ENCODE results near the gene TMEM254. TPM values are rescaled to one million over a fixed set of nuclear protein-coding genes. Genes with fewer than 3 reads are reported as not detected.
"Not testable (repeated sequence)": the region's sequence is repeated elsewhere in the genome, so short reads cannot be mapped to it uniquely, and the experiment has no call there.

TMEM254 gene
- total and polyA plus RNA-seq, 9 of the 15 experiments (the other 6 are each of a cell fraction or from before 2014, with no cell fraction given): 0.59 to 4.7 (median 1.9) TPM

DNA sequence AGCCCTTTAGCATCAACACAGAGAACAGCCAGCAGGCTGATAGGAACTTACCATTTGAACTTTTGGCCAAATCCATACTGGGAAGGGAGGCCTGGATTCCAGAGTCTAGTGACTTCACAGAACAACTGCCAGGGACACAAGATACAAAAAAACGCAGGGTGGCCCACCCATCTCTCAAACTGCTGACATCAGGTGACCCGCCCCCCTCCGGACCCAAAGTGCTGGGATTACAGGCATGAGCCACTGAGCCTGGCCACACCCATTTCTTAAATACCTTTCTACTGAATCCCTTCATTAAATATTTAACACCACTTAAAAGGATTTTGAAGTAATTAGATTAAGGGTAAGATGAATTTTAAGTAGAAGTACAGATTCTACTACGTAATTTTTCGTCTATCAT lies 43.7 kb upstream of the TMEM254 start:
- H3K9me3 ChIP-seq (replicated peaks; ENCODE audit: control insufficient read depth, insufficient read depth, low read depth, low read length); ATAC-seq; DNase-seq (ENCODE audit: extremely low read depth in 1 of 4, low spot score in 3 of 4); H2AFZ ChIP-seq (ENCODE audit: low read depth, low read length); BruUV-seq (replicated peaks); in situ Hi-C loops (cut with MboI); H3K4me2 ChIP-seq (ENCODE audit: insufficient read depth, low read length); H3K4me3 ChIP-seq; H3K9me1 ChIP-seq (ENCODE audit: control insufficient read depth, insufficient read depth, low read length); H3K4me1 ChIP-seq (replicated peaks in 1 of 2; ENCODE audit: control insufficient read depth in 2 of 2, insufficient read depth in 2 of 2, low read length in 2 of 2); H4K20me1 ChIP-seq (replicated peaks; ENCODE audit: control insufficient read depth, insufficient read depth, low read length); H3K36me3 ChIP-seq (ENCODE audit: control insufficient read depth, insufficient read depth, low read length); H3K27me3 ChIP-seq (ENCODE audit: control insufficient read depth in 2 of 2, insufficient read depth in 2 of 2, low read length in 2 of 2); H3K27ac ChIP-seq (ENCODE audit: extremely low read depth, low read depth, low read length); FAIRE-seq; intact Hi-C loops (cut with micrococcal nuclease); H3K9ac ChIP-seq (ENCODE audit: insufficient read depth in 1 of 2, low read depth in 2 of 2, low read length in 2 of 2); H3K79me2 ChIP-seq (ENCODE audit: control insufficient read depth, insufficient read depth, low read length); CTCF ChIA-PET (ENCODE audit: low intra/inter-chr PET ratio): not testable (repeated sequence)
- POLR2A ChIA-PET: interaction anchor here (0.5 to 1.3 kb wide), 2 partner anchors 10 to 64 kb away, joined by 3 read pairs; no protein-coding TSS in a partner anchor
- WGBS (ENCODE audit: insufficient coverage, low coverage, missing lambda C conversion rate): 2% methylated on average over 5 of the region's 5 CpGs

DNA sequence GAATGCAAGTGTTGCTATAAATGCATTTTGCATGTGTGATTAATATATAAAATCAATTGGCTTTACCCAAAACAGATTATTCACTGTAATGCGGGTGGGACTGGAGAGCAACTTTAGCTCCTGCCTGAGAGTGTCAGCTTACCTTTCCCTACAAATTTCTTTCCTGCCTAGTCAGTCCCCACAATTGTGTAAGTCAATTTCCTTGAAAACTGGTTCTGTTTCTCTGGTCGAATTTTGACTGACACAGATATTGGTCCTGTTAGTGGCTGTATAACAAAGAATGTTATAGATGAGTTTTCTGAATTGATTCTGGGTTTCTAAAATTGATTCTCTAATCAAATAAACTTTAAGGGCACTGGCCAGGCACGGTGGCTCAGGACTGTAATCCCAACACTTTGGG lies 43.0 kb upstream of the TMEM254 start:
- FAIRE-seq: not testable (repeated sequence)
- 2% methylated on average over 3 of the region's 3 CpGs for WGBS (ENCODE audit: insufficient coverage, low coverage, missing lambda C conversion rate)

DNA sequence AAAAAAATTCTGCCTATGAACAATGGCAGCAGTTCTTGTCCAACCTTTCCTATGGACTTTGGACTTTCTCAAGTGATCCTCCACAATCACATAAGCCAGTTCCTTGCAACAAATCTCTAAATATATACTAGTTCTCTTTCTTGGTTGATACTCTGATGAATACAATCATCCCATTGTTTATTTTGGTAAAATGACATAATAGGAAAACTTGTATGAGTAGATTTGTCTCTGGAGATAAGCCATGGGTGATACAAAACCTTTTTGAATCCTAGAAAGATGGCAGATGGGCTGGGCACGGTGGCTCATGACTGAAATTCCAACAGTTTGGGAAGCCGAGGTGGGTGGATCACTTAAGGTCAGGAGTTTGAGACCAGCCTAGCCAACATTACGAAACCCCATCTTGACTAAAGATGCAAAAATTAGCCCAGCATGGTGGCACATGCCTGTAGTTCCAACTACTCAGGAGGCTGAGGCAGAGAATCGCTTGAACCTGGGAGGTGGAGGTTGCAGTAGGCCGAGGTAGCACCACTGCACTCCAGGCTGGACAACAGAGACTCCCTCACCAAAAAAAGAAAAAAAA lies 41.5 kb upstream of the TMEM254 start:
- H3K9me1 ChIP-seq (ENCODE audit: control insufficient read depth, insufficient read depth, low read length); H3K9ac ChIP-seq (ENCODE audit: insufficient read depth in 1 of 2, low read depth in 2 of 2, low read length in 2 of 2); H3K27me3 ChIP-seq (ENCODE audit: control insufficient read depth in 2 of 2, insufficient read depth in 2 of 2, low read length in 2 of 2); ATAC-seq; H3K9me3 ChIP-seq (replicated peaks; ENCODE audit: control insufficient read depth, insufficient read depth, low read depth, low read length); H4K20me1 ChIP-seq (replicated peaks; ENCODE audit: control insufficient read depth, insufficient read depth, low read length); H3K36me3 ChIP-seq (ENCODE audit: control insufficient read depth, insufficient read depth, low read length); CTCF ChIA-PET (ENCODE audit: low intra/inter-chr PET ratio); H3K27ac ChIP-seq (ENCODE audit: extremely low read depth, low read depth, low read length); H3K4me1 ChIP-seq (replicated peaks in 1 of 2; ENCODE audit: control insufficient read depth in 2 of 2, insufficient read depth in 2 of 2, low read length in 2 of 2); H3K4me2 ChIP-seq (ENCODE audit: insufficient read depth, low read length); intact Hi-C loops (cut with micrococcal nuclease); H3K79me2 ChIP-seq (ENCODE audit: control insufficient read depth, insufficient read depth, low read length); in situ Hi-C loops (cut with MboI); DNase-seq (ENCODE audit: extremely low read depth in 1 of 4, low spot score in 3 of 4); FAIRE-seq; H2AFZ ChIP-seq (ENCODE audit: low read depth, low read length); H3K4me3 ChIP-seq; BruUV-seq (replicated peaks); POLR2A ChIA-PET: not testable (repeated sequence)
- WGBS (ENCODE audit: insufficient coverage, low coverage, missing lambda C conversion rate): 0% methylated on average over 5 of the region's 5 CpGs

More for the DNA sequence above, 43.0 kb upstream of the TMEM254 start:
- POLR2A ChIA-PET: interaction anchor here (1.3 kb wide), 1 partner anchor 9 kb away, joined by 3 read pairs; no protein-coding TSS in a partner anchor
- H3K9ac ChIP-seq (ENCODE audit: insufficient read depth in 1 of 2, low read depth in 2 of 2, low read length in 2 of 2); H3K36me3 ChIP-seq (ENCODE audit: control insufficient read depth, insufficient read depth, low read length); intact Hi-C loops (cut with micrococcal nuclease); H3K4me1 ChIP-seq (replicated peaks in 1 of 2; ENCODE audit: control insufficient read depth in 2 of 2, insufficient read depth in 2 of 2, low read length in 2 of 2); H3K4me3 ChIP-seq; H3K9me3 ChIP-seq (replicated peaks; ENCODE audit: control insufficient read depth, insufficient read depth, low read depth, low read length); H3K27ac ChIP-seq (ENCODE audit: extremely low read depth, low read depth, low read length); H3K4me2 ChIP-seq (ENCODE audit: insufficient read depth, low read length); ATAC-seq; DNase-seq (ENCODE audit: extremely low read depth in 1 of 4, low spot score in 3 of 4); H3K79me2 ChIP-seq (ENCODE audit: control insufficient read depth, insufficient read depth, low read length); H3K9me1 ChIP-seq (ENCODE audit: control insufficient read depth, insufficient read depth, low read length); H4K20me1 ChIP-seq (replicated peaks; ENCODE audit: control insufficient read depth, insufficient read depth, low read length); H3K27me3 ChIP-seq (ENCODE audit: control insufficient read depth in 2 of 2, insufficient read depth in 2 of 2, low read length in 2 of 2); CTCF ChIA-PET (ENCODE audit: low intra/inter-chr PET ratio); BruUV-seq (replicated peaks); in situ Hi-C loops (cut with MboI); H2AFZ ChIP-seq (ENCODE audit: low read depth, low read length): not testable (repeated sequence)

DNA sequence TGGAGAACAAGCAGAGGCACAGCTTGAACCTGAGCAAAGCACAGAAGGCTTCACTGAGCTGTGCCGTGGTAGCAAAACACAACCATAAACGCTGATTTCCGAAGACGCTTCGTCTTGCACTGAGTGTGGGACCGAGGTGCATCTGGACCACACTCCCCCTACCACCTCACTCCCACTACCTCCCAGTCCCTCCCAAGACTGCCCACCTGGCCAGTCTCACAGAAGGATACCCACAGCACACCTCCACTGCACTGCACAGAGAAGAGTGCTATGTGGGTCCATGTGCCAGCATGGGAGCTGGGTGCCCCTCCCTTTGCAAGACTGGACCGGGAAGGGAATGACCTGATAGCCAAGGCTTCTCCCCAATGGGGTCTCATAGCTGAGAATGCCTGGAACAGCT lies 40.2 kb upstream of the TMEM254 start:
- CTCF ChIA-PET (ENCODE audit: low intra/inter-chr PET ratio); H4K20me1 ChIP-seq (replicated peaks; ENCODE audit: control insufficient read depth, insufficient read depth, low read length); H3K9me1 ChIP-seq (ENCODE audit: control insufficient read depth, insufficient read depth, low read length); H3K9ac ChIP-seq (ENCODE audit: insufficient read depth in 1 of 2, low read depth in 2 of 2, low read length in 2 of 2); H3K27me3 ChIP-seq (ENCODE audit: control insufficient read depth in 2 of 2, insufficient read depth in 2 of 2, low read length in 2 of 2); H3K36me3 ChIP-seq (ENCODE audit: control insufficient read depth, insufficient read depth, low read length); H2AFZ ChIP-seq (ENCODE audit: low read depth, low read length); BruUV-seq (replicated peaks); in situ Hi-C loops (cut with MboI); H3K4me3 ChIP-seq; H3K4me2 ChIP-seq (ENCODE audit: insufficient read depth, low read length); H3K4me1 ChIP-seq (replicated peaks in 1 of 2; ENCODE audit: control insufficient read depth in 2 of 2, insufficient read depth in 2 of 2, low read length in 2 of 2); FAIRE-seq; ATAC-seq; intact Hi-C loops (cut with micrococcal nuclease); H3K9me3 ChIP-seq (replicated peaks; ENCODE audit: control insufficient read depth, insufficient read depth, low read depth, low read length); POLR2A ChIA-PET; H3K27ac ChIP-seq (ENCODE audit: extremely low read depth, low read depth, low read length); H3K79me2 ChIP-seq (ENCODE audit: control insufficient read depth, insufficient read depth, low read length); DNase-seq (ENCODE audit: extremely low read depth in 1 of 4, low spot score in 3 of 4): not testable (repeated sequence)
- 10% methylated on average over 1 of the region's 7 CpGs for WGBS (ENCODE audit: insufficient coverage, low coverage, missing lambda C conversion rate)
